ENCODE measurements around the gene HOXC13. TPM values are rescaled to one million over a fixed set of nuclear protein-coding genes. Genes with fewer than 3 reads are reported as not detected.

The HOXC13 gene
- total RNA-seq, 2 experiments from 2014 or later, result not detected

DNA sequence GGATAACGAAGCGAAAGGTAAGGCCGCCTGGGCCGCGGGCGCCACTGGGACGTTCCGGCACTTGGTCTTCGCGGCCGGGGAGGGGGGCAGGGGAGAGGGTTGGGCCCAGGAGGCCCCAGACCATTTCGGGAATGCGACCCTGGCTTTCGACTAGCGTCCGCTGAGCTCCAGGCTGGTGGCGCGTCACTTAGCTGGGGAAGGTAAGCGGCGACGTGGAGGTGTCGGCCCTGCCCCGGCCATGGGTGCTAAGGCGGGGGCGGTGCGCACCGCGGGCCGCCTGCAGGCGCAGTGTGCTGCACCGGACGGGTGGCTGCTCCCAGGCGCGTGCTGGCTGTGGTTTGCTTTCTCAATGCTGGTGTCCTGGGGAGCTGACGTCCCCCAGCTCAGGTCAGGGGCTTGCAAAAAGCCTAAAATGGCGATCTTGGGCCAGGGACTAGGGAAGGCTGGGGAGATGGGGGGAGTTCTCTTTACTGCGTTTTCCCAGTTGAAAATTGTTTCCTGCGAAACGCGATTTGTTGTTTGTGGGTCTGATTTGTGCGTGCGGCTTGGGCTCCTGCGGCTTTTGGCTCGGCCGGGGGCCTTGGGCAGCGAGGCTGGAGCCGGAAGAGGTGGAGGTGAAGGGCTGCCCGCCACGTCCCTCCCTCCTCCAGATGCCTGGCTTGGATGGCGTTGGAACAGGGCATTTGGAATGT is 47.5 kb downstream of the HOXC13 start:
- no peaks in the 10 kb centered on the region for H3K36me3 Mint-ChIP-seq
- DNase-seq, result no peak
- peaks cover 97% of the 10 kb centered on the region for H3K27me3 Mint-ChIP-seq
- H3K27ac Mint-ChIP-seq, result no peak overlapping the region
- H3K4me1 Mint-ChIP-seq, result peaks cover 29% of the 10 kb centered on the region
- H3K4me3 Mint-ChIP-seq, result no peak overlapping the region
- H3K9me3 Mint-ChIP-seq, result no peaks in the 10 kb centered on the region

DNA sequence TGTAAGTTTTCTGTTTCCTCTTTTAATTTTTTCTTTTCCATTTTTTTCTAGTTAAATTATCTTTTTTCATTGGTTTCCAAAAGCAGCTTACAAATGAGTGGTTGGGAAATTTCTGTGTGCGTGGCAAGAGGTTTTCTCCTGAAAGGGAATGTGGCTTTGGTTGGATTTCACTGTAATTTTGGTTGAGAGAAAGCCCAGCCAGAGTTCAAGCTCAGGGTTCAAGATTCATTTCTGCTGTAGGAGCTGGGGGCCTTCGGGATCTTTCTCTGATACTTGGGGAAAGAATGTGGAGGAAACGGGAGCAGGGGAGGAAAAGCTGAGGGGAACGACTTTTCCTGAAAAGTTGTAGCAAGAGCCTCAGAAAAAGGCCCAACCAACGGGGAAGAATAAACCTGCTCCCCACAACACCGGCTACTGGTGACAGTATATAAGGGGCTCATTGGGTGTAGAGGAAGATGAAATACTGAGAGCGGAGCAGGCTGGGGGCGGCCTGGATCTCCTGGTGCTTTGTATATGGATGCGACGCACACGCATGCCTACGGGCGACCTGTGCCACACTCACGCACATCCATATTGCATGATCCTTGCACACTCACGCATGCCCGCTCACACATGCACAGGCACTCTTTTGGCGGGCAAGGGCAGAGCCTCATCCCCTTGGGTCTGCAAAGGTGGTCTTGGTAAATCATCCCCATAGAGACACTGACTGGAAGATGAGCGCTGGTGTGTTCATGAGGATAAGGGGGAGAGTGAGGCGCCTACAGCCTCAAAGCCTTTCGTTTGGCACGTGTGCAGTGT is 48.3 kb downstream of the HOXC13 start:
- Mint-ChIP-seq H3K9me3 (no peaks in the 10 kb centered on the region), H3K27ac (no peak overlapping the region), H3K27me3 (peaks cover 97% of the 10 kb centered on the region), H3K4me3 (no peak overlapping the region), H3K36me3 (no peaks in the 10 kb centered on the region), H3K4me1 (peaks cover 29% of the 10 kb centered on the region)
- no peak for DNase-seq

DNA sequence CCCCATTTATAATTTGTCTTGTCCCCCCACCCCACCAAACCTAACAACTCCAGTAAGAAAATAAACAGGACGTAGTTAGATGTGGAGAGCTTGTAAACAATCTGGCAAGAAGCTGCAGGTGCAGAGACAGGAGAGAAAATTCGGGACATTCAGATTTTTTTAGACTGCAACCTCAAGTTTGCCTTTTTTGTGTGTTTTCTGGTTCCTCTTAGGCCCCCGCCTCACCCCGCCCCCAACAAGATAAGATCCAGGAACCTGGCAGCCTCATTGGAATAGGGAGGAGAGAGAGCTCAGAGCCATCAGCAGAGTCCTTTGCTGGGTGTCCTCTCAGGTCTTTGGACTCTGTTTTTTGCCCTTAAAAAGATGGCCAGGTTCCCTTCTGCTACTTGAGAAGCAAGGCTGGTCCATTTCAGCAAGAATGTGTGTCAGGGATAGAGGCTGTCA is 49.2 kb downstream of the HOXC13 start:
- Mint-ChIP-seq H3K9me3 (no peaks in the 10 kb centered on the region), H3K4me1 (peaks cover 29% of the 10 kb centered on the region), H3K27me3 (peaks cover 98% of the 10 kb centered on the region)

DNA sequence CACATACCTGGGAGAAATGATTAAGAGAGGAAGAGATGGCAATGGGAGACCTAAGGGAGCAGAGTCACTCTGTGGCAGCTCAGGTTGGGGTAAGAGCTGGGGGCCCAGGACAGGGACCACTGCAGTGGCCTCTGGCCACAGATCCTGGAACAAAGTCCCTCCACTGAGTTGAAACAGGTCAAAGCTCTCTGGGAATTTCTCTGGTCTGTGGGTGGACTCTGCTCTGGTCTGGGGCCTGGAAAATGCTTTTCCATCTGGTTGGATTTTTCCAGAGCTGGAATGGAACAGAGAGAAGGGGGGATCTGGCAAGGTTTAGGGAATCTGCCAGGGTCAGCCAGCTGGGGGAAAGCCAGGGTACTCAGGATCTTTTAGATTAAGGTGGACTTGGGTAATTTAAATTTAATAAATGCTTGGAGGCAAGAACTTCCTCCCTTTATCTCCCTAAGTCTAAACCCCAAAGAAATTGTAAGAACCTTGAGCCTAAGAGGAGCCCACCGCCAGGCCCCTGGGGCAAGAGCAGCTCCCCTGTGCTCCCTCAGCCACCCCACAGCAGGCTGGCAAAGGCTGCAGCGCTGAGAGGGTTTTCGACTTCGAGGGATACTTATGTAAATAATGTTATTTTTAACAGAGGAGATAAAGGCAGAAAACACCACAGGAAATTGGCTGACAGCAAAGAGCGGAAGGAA is 50.1 kb downstream of the HOXC13 start:
- Mint-ChIP-seq H3K36me3 (no peaks in the 10 kb centered on the region), H3K4me3 (no peak overlapping the region), H3K4me1 (peaks cover 29% of the 10 kb centered on the region), H3K9me3 (no peaks in the 10 kb centered on the region), H3K27ac (no peak overlapping the region), H3K27me3 (peaks cover 98% of the 10 kb centered on the region)
- no peak for DNase-seq

More for the DNA sequence above, 49.2 kb downstream of the HOXC13 start:
- H3K4me3 Mint-ChIP-seq, result no peak overlapping the region
- H3K36me3 Mint-ChIP-seq, result no peaks in the 10 kb centered on the region
- DNase-seq, result no peak
- no peak overlapping the region for H3K27ac Mint-ChIP-seq

DNA sequence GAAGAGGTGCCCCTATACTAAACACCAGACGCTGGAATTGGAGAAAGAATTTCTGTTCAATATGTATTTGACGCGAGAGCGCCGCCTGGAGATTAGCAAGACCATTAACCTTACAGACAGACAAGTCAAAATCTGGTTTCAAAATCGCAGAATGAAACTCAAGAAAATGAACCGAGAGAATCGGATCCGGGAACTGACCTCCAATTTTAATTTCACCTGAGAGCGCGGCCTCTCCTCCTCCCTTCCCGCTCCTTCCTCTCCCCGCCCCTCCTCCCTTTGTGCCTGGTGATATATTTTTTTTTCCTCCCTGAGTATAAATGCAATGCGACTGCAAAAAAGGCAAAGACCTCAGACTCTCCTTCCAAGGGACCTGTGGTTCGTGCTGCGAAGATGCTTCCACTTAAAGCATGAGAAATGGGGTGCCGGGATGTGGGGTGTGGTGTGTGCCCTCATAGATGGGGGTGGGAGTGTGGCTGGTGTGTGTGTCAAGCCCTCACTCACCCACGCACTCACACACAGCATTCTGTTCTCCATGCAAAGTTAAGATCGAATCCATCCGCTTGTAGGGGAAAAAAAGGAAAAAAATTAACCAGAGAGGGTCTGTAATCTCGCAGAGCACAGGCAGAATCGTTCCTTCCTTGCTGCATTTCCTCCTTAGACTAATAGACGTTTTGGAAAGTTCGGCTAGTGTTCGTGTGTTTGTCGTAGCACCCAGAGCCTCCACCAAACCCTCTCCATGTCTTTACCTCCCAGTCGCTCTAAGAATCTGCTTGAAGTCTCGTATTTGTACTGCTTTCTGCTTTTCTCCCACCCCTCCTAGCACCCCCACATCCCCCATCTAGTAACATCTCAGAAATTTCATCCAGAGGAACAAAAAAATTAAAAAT is 50.8 kb downstream of the HOXC13 start:
- no peak for DNase-seq
- Mint-ChIP-seq H3K4me1 (peaks cover 34% of the 10 kb centered on the region), H3K9me3 (no peaks in the 10 kb centered on the region), H3K27me3 (peaks cover 99% of the 10 kb centered on the region), H3K4me3 (no peak overlapping the region), H3K27ac (no peak overlapping the region), H3K36me3 (peaks cover 1% of the 10 kb centered on the region)

DNA sequence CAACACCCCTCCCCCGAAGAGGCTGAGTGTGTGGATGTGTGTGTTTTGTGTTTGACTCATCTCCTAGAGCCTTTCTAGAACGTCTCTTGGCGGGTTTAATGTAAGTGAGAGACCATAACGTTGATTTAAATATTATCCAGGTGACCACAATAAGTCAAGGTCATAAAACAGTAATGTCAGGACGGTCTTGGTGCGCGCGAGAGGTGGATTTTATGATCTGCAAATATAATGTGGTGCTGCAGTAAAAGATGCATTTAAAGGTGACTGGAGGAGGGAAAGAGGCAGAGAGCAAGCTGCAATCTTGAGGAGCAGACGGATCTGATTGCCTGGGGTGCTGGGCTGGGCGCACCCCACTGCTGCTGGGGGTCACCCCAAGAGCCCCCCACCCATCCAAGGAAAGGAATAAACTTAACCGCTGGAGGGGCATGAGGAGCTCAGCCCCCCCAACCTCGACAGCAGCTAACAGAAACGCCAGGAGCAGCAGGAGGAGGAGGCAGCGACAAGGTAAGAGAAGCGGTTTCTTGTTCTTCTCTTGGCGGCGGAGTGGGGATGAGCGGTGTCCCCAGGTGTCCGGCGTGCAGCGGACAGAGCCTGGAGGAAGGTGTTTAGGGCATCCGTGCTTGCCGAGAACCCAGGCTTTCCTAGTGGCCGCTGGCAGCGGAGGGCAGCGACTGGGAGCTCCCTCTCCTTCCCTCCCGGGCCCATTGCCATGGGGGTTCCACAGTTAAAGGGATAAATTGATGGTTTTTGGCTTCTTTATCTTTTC is 51.9 kb downstream of the HOXC13 start:
- Mint-ChIP-seq H3K27ac (no peak overlapping the region), H3K9me3 (no peaks in the 10 kb centered on the region), H3K4me1 (peaks cover 34% of the 10 kb centered on the region), H3K27me3 (peaks cover 100% of the 10 kb centered on the region), H3K4me3 (no peak overlapping the region), H3K36me3 (peaks cover 1% of the 10 kb centered on the region)
- DNase-seq, result no peak

DNA sequence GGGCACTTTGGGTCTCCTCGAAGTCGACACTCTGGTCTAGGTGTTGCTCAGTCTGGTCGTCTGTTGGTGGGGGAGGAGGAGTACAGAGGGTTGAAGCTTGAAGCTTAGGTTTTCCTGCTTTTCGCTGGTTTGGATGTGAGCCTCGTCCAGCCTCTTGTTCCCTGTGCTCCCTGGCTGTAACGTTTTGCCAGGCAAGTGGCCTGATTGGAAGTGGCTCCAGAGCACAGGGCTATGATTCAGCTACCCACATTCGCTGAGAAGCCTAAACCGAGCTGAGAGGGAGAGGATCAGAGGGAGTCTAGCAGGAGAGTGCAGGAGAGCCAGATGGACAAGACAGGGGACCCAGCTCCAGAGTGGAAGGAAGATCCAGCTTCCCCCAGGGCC is 52.4 kb downstream of the HOXC13 start:
- Mint-ChIP-seq H3K27ac (no peak overlapping the region), H3K4me3 (no peak overlapping the region), H3K27me3 (peaks cover 100% of the 10 kb centered on the region), H3K4me1 (peaks cover 35% of the 10 kb centered on the region), H3K9me3 (no peaks in the 10 kb centered on the region), H3K36me3 (peaks cover 3% of the 10 kb centered on the region)
- no peak for DNase-seq

DNA sequence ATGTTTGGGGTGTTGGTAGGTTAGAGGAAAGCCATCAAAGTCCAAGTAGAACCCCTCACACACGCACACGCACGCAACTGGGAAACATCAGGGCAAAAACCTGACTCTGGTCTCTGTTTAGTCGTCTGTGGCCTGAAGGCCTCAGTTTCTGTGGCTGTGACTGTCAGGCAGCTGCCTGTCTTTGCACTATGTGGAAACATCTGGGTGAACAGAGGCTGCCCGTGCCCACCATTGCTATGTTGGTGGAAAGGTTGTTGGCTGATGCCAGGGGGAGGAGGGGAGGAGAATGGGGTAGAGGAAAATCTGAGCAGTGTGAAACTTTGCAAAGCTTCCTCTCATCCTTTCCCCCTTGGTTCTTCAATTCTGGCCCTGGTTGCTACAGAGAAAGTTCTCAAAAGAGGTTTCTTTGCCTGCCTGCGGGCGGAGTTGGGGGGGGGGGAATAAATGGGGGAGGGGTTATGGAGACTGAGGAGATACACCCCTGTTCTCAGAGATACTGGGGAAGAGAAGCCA is 53.8 kb downstream of the HOXC13 start:
- no peaks in the 10 kb centered on the region for H3K9me3 Mint-ChIP-seq
- H3K27me3 Mint-ChIP-seq, result peaks cover 98% of the 10 kb centered on the region
- no peak overlapping the region for H3K27ac Mint-ChIP-seq
- no peak overlapping the region for H3K4me3 Mint-ChIP-seq
- peaks cover 39% of the 10 kb centered on the region for H3K4me1 Mint-ChIP-seq
- DNase-seq, result no peak
- peaks cover 3% of the 10 kb centered on the region for H3K36me3 Mint-ChIP-seq

DNA sequence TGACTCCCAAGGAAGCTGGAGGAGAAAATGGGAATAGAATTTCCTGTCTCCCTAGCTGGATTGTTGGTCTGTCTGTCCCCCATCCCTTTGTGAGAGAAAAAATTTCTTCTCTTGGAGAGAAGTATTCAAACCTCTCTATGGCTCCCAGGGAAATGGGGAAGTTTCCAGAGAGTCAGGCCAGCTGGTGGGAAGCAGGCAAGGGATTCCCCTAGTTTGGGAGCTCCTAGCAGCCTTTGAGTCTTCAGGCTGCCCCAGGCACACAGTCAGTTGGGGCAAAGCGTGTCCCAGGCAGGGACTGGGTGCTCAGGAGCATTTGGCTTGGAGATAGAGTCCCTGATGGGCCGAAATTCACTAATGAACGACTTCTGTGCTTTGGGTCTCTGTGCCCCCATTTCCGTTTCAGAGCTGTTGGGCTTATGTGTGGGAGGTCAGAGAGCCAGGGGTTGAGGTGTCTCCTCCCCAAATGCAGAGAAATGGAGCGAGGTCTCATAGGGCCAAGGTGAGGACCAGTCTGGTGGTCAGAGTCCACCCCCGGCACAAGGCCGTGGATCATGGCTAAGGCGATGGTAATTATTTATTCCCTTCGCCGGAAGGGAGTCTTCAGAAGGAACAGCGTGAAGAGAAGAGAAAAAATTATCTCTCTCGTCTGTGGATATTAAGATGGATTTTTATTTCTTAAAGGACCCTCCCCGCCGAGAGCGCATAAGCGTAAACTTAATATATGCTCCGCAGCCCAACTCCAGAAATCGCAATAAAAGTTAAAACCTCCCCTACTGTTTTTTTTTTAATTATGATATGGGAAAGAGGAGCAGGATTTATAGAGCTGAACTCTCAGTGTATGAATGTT is 54.8 kb downstream of the HOXC13 start:
- peaks cover 3% of the 10 kb centered on the region for H3K36me3 Mint-ChIP-seq
- no peaks in the 10 kb centered on the region for H3K9me3 Mint-ChIP-seq
- H3K4me3 Mint-ChIP-seq, result peak overlapping the region; percentile 29
- peaks cover 45% of the 10 kb centered on the region for H3K4me1 Mint-ChIP-seq
- peaks cover 98% of the 10 kb centered on the region for H3K27me3 Mint-ChIP-seq
- no peak overlapping the region for H3K27ac Mint-ChIP-seq
- no peak for DNase-seq

DNA sequence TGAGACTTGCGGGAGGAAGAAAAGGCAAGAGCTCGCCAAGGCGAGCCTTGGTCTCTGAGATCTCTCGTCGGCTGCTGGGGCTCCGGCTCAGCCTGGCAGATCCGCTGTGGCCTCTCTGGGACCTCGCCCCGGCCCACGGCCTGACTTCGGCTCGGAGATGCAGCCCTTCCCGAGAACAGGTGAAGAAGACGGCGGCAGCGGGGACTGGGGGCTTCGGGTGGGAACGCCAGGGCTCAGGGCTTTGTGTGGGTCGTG is 55.3 kb downstream of the HOXC13 start:
- Mint-ChIP-seq H3K4me1 (peaks cover 48% of the 10 kb centered on the region), H3K27ac (no peak overlapping the region), H3K4me3 (peak overlapping the region; percentile 29), H3K9me3 (no peaks in the 10 kb centered on the region), H3K36me3 (peaks cover 3% of the 10 kb centered on the region), H3K27me3 (peaks cover 98% of the 10 kb centered on the region)
- DNase-seq, result no peak

DNA sequence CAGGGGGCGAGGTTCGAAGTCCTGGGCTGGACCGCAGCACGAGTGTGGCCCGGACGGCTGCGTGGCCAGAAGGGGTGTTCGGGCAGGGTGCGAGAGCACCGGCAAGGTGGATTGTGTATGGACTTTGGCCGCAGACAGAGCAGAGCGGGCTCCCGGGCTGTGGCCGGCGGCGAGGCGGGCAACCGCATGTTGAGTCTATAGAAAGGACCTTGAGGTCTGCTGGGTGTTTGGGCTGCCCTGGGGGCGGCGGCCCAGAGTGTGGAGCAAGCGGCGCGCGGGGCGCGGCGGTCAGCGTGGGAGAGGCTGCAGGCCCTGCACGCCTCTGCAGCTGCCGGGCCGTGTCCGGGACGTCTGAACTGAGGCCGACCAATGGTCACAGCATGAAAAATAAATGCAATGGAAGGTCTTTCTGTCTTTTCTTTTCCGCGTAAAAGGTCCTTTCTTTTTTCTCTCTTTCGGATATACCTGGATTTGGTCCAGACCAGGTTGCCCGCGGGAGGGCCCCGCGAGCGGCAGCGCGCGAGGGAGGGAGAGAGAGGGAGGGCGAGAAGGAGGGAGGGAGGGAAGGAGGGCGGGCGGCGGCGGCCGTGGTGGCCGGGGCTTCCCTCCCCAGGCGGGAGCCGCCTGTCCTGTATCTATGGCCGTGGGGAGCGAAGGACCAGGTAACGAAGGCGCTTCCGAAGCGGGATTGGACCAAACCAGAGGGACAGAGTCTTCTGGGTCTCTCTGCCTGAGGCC is 55.8 kb downstream of the HOXC13 start:
- peaks cover 3% of the 10 kb centered on the region for H3K36me3 Mint-ChIP-seq
- peaks cover 98% of the 10 kb centered on the region for H3K27me3 Mint-ChIP-seq
- peaks cover 43% of the 10 kb centered on the region for H3K4me1 Mint-ChIP-seq
- no peak overlapping the region for H3K27ac Mint-ChIP-seq
- DNase-seq, result no peak
- no peaks in the 10 kb centered on the region for H3K9me3 Mint-ChIP-seq
- H3K4me3 Mint-ChIP-seq, result peak overlapping the region; percentile 58

DNA sequence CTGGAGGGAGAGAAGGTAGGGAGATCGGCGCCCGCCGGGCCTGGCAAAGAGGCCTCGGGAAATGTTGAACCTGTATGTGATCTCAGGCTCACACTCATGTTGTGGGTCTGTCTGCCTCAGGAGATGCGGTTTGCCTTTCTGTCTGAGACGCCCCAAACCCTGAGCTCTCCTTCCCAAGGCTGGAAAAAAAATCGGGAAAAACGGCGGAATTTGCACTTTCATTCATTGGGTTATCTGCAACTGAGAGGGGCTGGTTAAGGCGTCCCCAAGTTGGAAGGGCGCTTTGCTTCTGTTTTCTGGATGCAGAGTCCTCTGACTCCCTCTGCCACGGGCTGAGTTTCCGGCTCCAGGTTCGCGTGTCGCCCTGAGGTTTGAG is 56.4 kb downstream of the HOXC13 start:
- Mint-ChIP-seq H3K4me1 (peaks cover 38% of the 10 kb centered on the region), H3K27ac (no peak overlapping the region), H3K27me3 (peaks cover 98% of the 10 kb centered on the region), H3K4me3 (peak overlapping the region; percentile 58), H3K36me3 (peaks cover 3% of the 10 kb centered on the region), H3K9me3 (no peaks in the 10 kb centered on the region)
- no peak for DNase-seq
